GM10266 (cell line): ENCODE measurements around the gene JAZF1.

Experiments used
- DNase-seq: peaks from one replicate; pipeline ENCODE4 v3.0.0; 2012; ENCODE audit errors: extremely low spot score
- CTCF ChIP-seq: IDR thresholded peaks from 2 replicates; pipeline ENCODE4 v1.5.1; 2012; ENCODE audit warnings: mild to moderate bottlenecking, low read depth; ENCODE audit not compliant: control insufficient read depth, insufficient read depth; ENCODE audit errors: missing control alignments

Gene JAZF1

GRCh38 chr7:28191751-28192150 lies 11.2 kb upstream of the JAZF1 start:
- no peak for DNase-seq
- TF ChIP-seq CTCF: no peak

- no peak for DNase-seq
- no peak for TF ChIP-seq CTCF
Observed at GRCh38 chr7:28191184-28191583, 10.6 kb upstream of the JAZF1 start.

GRCh38 chr7:28190077-28190710 lies 9.6 kb upstream of the JAZF1 start:
- no peak for DNase-seq
- no peak for TF ChIP-seq CTCF

GRCh38 chr7:28187012-28187411 lies 6.4 kb upstream of the JAZF1 start:
- TF ChIP-seq CTCF: no peak
- DNase-seq: no peak

- TF ChIP-seq CTCF: no peak
- DNase-seq: no peak
Observed at GRCh38 chr7:28183627-28184026, 3.0 kb upstream of the JAZF1 start.

GRCh38 chr7:28182071-28182471 lies 1.5 kb upstream of the JAZF1 start:
- TF ChIP-seq CTCF: no peak
- no peak for DNase-seq

GRCh38 chr7:28181416-28181815 lies 821 bp upstream of the JAZF1 start:
- TF ChIP-seq CTCF: no peak
- DNase-seq: no peak
